Neural cell (in vitro differentiated cells): ENCODE measurements around the gene SPIB. TPM values are rescaled to one million over a fixed set of nuclear protein-coding genes. Genes with fewer than 3 reads are reported as not detected.

Source experiments
- H2AFZ ChIP-seq: fragments of 200-600, 300-800 bp; sonication (generic), shearing (Covaris generic); 2 replicates; pipeline ENCODE4 v1.6.0; 2014; ENCODE audit warnings: low read depth, mild to moderate bottlenecking, antibody characterized with exemption, low read length, moderate library complexity
- H3F3A ChIP-seq: fragments of 200-600 bp; shearing (Covaris generic); 2 replicates; pipeline ENCODE4 v1.6.1; 2016; ENCODE audit warnings: mild to moderate bottlenecking, moderate library complexity, mixed read lengths, antibody characterized with exemption, low read length; ENCODE audit not compliant: insufficient read depth, poor library complexity, severe bottlenecking
- H3K27ac ChIP-seq: fragments of 200-600, 300-800 bp; sonication (generic), shearing (Covaris generic); 2 replicates; pipeline ENCODE4 v1.5.1; 2014; ENCODE audit warnings: mild to moderate bottlenecking, low read length, moderate library complexity
- H3K27me3 ChIP-seq: fragments of 300-800, 200-600 bp; sonication (generic), shearing (Covaris generic); 2 replicates; pipeline ENCODE4 v1.6.0; 2014; ENCODE audit warnings: mild to moderate bottlenecking, low read depth, low read length, moderate library complexity; ENCODE audit not compliant: insufficient read depth
- H3K36me3 ChIP-seq: fragments of 300-800, 200-600 bp; sonication (generic), shearing (Covaris generic); 2 replicates; pipeline ENCODE4 v1.5.1; 2014; ENCODE audit warnings: mild to moderate bottlenecking, antibody characterized with exemption, low read length, moderate library complexity; ENCODE audit not compliant: insufficient read depth
- H3K4me2 ChIP-seq: fragments of 300-800, 200-600 bp; sonication (generic), shearing (Covaris generic); 2 replicates; pipeline ENCODE4 v1.6.0; 2014; ENCODE audit warnings: mild to moderate bottlenecking, low read length
- H3K4me3 ChIP-seq: fragments of 300-800, 200-600 bp; sonication (generic), shearing (Covaris generic); 2 replicates; pipeline ENCODE4 v1.5.1; 2014; ENCODE audit warnings: mild to moderate bottlenecking, low read length, moderate library complexity
- H3K79me2 ChIP-seq: fragments of 200-600 bp; shearing (Covaris generic); replicated peaks from 2 replicates; pipeline ENCODE4 v1.6.0; 2014; ENCODE audit warnings: mild to moderate bottlenecking, low read length, moderate library complexity; ENCODE audit not compliant: insufficient read depth
- H3K9ac ChIP-seq: fragments of 300-800, 200-600 bp; sonication (generic), shearing (Covaris generic); 2 replicates; pipeline ENCODE4 v1.6.1; 2016; ENCODE audit warnings: mild to moderate bottlenecking, low read length, mixed read lengths
- H3K9me2 ChIP-seq: fragments of 200-600 bp; shearing (Covaris generic); 2 replicates; pipeline ENCODE4 v1.6.1; 2016; ENCODE audit warnings: mild to moderate bottlenecking, low read length, mixed read lengths; ENCODE audit not compliant: insufficient read depth
- H3K9me3 ChIP-seq: fragments of 200-600, 300-800 bp; sonication (generic), shearing (Covaris generic); 2 replicates; pipeline ENCODE4 v1.6.1; 2016; ENCODE audit warnings: mild to moderate bottlenecking, mixed run types, low read length, moderate library complexity, mixed read lengths
- H4K20me1 ChIP-seq: fragments of 200-600 bp; shearing (Covaris generic); 2 replicates; pipeline ENCODE4 v1.6.1; 2016; ENCODE audit warnings: mild to moderate bottlenecking, mixed run types; ENCODE audit not compliant: insufficient read depth
- EP300 ChIP-seq: fragments of 450-650 bp; conservative IDR thresholded peaks from 2 replicates; pipeline ENCODE4 v1.6.1; 2014; ENCODE audit warnings: antibody characterized with exemption, mild to moderate bottlenecking, moderate library complexity; ENCODE audit not compliant: poor library complexity, severe bottlenecking
- EZH2 ChIP-seq: fragments of 200-600, 300-800 bp; shearing (Covaris generic), sonication (generic); IDR thresholded peaks from 2 replicates; pipeline ENCODE4 v1.6.1; 2014; ENCODE audit warnings: antibody characterized with exemption, low read length, borderline replicate concordance, mild to moderate bottlenecking; ENCODE audit not compliant: insufficient read depth, poor library complexity, severe bottlenecking
- MXI1 ChIP-seq: fragments of 450-650 bp; conservative IDR thresholded peaks from 2 replicates; pipeline ENCODE4 v1.6.1; 2014; ENCODE audit warnings: antibody characterized with exemption, mild to moderate bottlenecking; ENCODE audit not compliant: poor library complexity, severe bottlenecking
- POLR2AphosphoS5 ChIP-seq: IDR thresholded peaks from 2 replicates; pipeline ENCODE4 v1.6.1; 2012
- RAD21 ChIP-seq: fragments of 450-650 bp; conservative IDR thresholded peaks from 2 replicates; pipeline ENCODE4 v1.6.1; 2014; ENCODE audit warnings: antibody characterized with exemption, mild to moderate bottlenecking, moderate library complexity
- SMC3 ChIP-seq: fragments of 450-650 bp; conservative IDR thresholded peaks from 2 replicates; pipeline ENCODE4 v1.6.1; 2014; ENCODE audit warnings: antibody characterized with exemption, mild to moderate bottlenecking, moderate library complexity; ENCODE audit not compliant: poor library complexity
- TAF1 ChIP-seq: IDR thresholded peaks from 2 replicates; pipeline ENCODE4 v1.6.1; 2012; ENCODE audit warnings: low read depth
- polyA plus RNA-seq: library from polyadenylated mRNA; depleted of rRNA; stranded (reverse); fragments of >200 nt; gene quantifications from 2 replicates; pipeline ENCODE4 v1.2.3, GENCODE V29; 2014
- TF ChIP-seq, protein P1 (sequence below): IDR thresholded peaks from 2 replicates; pipeline ENCODE4 v1.6.1; 2012; ENCODE audit warnings: borderline replicate concordance
- TF ChIP-seq, protein P2 (sequence below): fragments of 450-650 bp; IDR thresholded peaks from 2 replicates; pipeline ENCODE4 v1.5.1; 2014; ENCODE audit warnings: antibody characterized with exemption, mild to moderate bottlenecking, moderate library complexity; ENCODE audit not compliant: poor library complexity, severe bottlenecking

The SPIB gene
- polyA plus RNA-seq, 1 donor from 2014 or later, result not detected

- no peaks in the 10 kb centered on the region for H3K9me3 ChIP-seq
- H3K4me3 ChIP-seq, result no peak overlapping the region
- H3K36me3 ChIP-seq, result no peaks in the 10 kb centered on the region
- TF ChIP-seq, protein P1, sequence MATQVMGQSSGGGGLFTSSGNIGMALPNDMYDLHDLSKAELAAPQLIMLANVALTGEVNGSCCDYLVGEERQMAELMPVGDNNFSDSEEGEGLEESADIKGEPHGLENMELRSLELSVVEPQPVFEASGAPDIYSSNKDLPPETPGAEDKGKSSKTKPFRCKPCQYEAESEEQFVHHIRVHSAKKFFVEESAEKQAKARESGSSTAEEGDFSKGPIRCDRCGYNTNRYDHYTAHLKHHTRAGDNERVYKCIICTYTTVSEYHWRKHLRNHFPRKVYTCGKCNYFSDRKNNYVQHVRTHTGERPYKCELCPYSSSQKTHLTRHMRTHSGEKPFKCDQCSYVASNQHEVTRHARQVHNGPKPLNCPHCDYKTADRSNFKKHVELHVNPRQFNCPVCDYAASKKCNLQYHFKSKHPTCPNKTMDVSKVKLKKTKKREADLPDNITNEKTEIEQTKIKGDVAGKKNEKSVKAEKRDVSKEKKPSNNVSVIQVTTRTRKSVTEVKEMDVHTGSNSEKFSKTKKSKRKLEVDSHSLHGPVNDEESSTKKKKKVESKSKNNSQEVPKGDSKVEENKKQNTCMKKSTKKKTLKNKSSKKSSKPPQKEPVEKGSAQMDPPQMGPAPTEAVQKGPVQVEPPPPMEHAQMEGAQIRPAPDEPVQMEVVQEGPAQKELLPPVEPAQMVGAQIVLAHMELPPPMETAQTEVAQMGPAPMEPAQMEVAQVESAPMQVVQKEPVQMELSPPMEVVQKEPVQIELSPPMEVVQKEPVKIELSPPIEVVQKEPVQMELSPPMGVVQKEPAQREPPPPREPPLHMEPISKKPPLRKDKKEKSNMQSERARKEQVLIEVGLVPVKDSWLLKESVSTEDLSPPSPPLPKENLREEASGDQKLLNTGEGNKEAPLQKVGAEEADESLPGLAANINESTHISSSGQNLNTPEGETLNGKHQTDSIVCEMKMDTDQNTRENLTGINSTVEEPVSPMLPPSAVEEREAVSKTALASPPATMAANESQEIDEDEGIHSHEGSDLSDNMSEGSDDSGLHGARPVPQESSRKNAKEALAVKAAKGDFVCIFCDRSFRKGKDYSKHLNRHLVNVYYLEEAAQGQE, result no peak
- TF ChIP-seq, protein P2, sequence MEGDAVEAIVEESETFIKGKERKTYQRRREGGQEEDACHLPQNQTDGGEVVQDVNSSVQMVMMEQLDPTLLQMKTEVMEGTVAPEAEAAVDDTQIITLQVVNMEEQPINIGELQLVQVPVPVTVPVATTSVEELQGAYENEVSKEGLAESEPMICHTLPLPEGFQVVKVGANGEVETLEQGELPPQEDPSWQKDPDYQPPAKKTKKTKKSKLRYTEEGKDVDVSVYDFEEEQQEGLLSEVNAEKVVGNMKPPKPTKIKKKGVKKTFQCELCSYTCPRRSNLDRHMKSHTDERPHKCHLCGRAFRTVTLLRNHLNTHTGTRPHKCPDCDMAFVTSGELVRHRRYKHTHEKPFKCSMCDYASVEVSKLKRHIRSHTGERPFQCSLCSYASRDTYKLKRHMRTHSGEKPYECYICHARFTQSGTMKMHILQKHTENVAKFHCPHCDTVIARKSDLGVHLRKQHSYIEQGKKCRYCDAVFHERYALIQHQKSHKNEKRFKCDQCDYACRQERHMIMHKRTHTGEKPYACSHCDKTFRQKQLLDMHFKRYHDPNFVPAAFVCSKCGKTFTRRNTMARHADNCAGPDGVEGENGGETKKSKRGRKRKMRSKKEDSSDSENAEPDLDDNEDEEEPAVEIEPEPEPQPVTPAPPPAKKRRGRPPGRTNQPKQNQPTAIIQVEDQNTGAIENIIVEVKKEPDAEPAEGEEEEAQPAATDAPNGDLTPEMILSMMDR, result no peak
- TF ChIP-seq POLR2AphosphoS5, result no peak
- H3K27ac ChIP-seq, result no peak overlapping the region
- H3K9ac ChIP-seq, result no peak overlapping the region
- H3K4me2 ChIP-seq, result no peak overlapping the region
- no peaks in the 10 kb centered on the region for H4K20me1 ChIP-seq
- H3K79me2 ChIP-seq, result no peaks in the 10 kb centered on the region
- H3K9me2 ChIP-seq, result no peaks in the 10 kb centered on the region
- H2AFZ ChIP-seq, result no peak overlapping the region
- no peaks in the 10 kb centered on the region for H3K27me3 ChIP-seq
- H3F3A ChIP-seq, result no peaks in the 10 kb centered on the region
These were observed 40.3 kb downstream of the SPIB start for GRCh38 chr19:50459067-50459456.

- no peak for TF ChIP-seq MXI1
- H3K79me2 ChIP-seq, result no peaks in the 10 kb centered on the region
- H3K4me3 ChIP-seq, result no peak overlapping the region
- H4K20me1 ChIP-seq, result no peaks in the 10 kb centered on the region
- no peak overlapping the region for H3K4me2 ChIP-seq
- H3K9me3 ChIP-seq, result no peaks in the 10 kb centered on the region
- H3K9me2 ChIP-seq, result no peaks in the 10 kb centered on the region
- no peaks in the 10 kb centered on the region for H3K27me3 ChIP-seq
- H3K9ac ChIP-seq, result no peak overlapping the region
- H3K27ac ChIP-seq, result no peak overlapping the region
- no peaks in the 10 kb centered on the region for H3K36me3 ChIP-seq
- no peaks in the 10 kb centered on the region for H3F3A ChIP-seq
- H2AFZ ChIP-seq, result no peak overlapping the region
These were observed 40.9 kb downstream of the SPIB start for GRCh38 chr19:50459638-50460037.

DNA sequence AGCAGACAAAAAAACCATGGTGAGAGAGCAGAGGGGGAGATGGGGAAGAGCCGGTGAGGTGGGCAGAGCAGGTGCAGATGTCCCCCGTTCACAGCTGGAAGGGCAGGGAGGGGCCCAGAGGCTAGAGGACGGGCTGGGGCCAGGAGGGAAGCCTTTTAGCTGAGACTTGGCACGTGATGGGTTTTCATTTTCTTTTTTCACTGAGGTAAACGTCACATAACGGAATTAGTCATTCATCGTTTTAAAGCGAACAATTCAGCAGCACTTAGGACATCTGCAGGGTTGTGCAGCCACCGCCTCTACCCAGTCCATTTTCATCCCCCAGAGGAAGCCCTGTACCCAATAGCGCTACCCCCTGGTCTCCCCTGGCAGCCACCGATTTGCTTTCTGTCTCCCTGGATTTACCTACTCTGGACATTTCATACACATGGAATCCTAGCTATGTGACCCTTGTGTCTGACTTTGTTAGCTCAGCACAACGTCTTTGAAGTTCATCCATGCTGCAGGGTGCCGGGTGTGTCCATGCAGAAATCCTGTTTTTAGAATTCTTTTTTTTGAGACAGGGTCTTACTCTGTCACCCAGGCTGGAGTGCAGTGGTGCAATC, 41.5 kb downstream of the SPIB start:
- Histone ChIP-seq H3K9me3 (no peaks in the 10 kb centered on the region), H4K20me1 (no peaks in the 10 kb centered on the region), H3K9me2 (no peaks in the 10 kb centered on the region), H3K4me2 (no peak overlapping the region), H3K9ac (no peak overlapping the region), H3K27ac (no peak overlapping the region), H3K36me3 (no peaks in the 10 kb centered on the region), H2AFZ (no peak overlapping the region), H3F3A (no peaks in the 10 kb centered on the region), H3K79me2 (no peaks in the 10 kb centered on the region), H3K27me3 (no peaks in the 10 kb centered on the region), H3K4me3 (no peak overlapping the region)
- TF ChIP-seq POLR2AphosphoS5 (no peak), EZH2 (no peak), TAF1 (no peak), SMC3 (no peak), RAD21 (no peak), EP300 (no peak), MXI1 (no peak)
- TF ChIP-seq, protein P2, result no peak
- TF ChIP-seq, protein P1, result no peak
